AML-193 (cell line): ENCODE data around the gene MLXIPL.
"Not testable (repeated sequence)": the region's sequence is repeated elsewhere in the genome, so short reads cannot be mapped to it uniquely, and the experiment has no call there.

Experiments used
- DNase-seq, 2 experiments: peaks; one replicate each; lab custom pipeline; 2025; lab: John Stamatoyannopoulos, UW

The MLXIPL gene

GRCh38 chr7:73623798-73624668 lies at the start of gene MLXIPL:
Gene MLXIPL (minus strand): TSS chr7:73624522. CDS start chr7:73624492, 30 bp downstream.
- no peak for DNase-seq

- no peak for DNase-seq
Observed at GRCh38 chr7:73671857-73672445, 47.6 kb upstream of the MLXIPL start.

GRCh38 chr7:73671322-73671661 lies 47.0 kb upstream of the MLXIPL start:
- no peak for DNase-seq

GRCh38 chr7:73669858-73670385 lies 45.6 kb upstream of the MLXIPL start:
- DNase-seq: no peak

- no peak for DNase-seq
Observed at GRCh38 chr7:73669288-73669701, 45.0 kb upstream of the MLXIPL start.

GRCh38 chr7:73668886-73669230 lies 44.5 kb upstream of the MLXIPL start:
- DNase-seq: no peak

GRCh38 chr7:73668103-73668885 lies 44.0 kb upstream of the MLXIPL start:
- DNase-seq: no peak

GRCh38 chr7:73667344-73668102 lies 43.2 kb upstream of the MLXIPL start, which contains the start of gene VPS37D:
Gene VPS37D (plus strand): TSS chr7:73667831. CDS start chr7:73667959, 128 bp downstream.
- DNase-seq: peak; percentile 51 to 71

GRCh38 chr7:73663033-73663432 lies 38.7 kb upstream of the MLXIPL start:
- DNase-seq: no peak

- not testable (repeated sequence) for DNase-seq
Observed at GRCh38 chr7:73660594-73660993, 36.3 kb upstream of the MLXIPL start.

- no peak for DNase-seq
Observed at GRCh38 chr7:73659983-73660382, 35.7 kb upstream of the MLXIPL start.

- not testable (repeated sequence) for DNase-seq
Observed at GRCh38 chr7:73655309-73655708, 31.0 kb upstream of the MLXIPL start.

GRCh38 chr7:73652541-73652949 lies 28.2 kb upstream of the MLXIPL start:
- no peak for DNase-seq

GRCh38 chr7:73650524-73650923 lies 26.2 kb upstream of the MLXIPL start:
- DNase-seq: no peak

GRCh38 chr7:73649576-73649975 lies 25.3 kb upstream of the MLXIPL start:
- no peak for DNase-seq

- no peak for DNase-seq
Observed at GRCh38 chr7:73648593-73649332, 24.4 kb upstream of the MLXIPL start.

GRCh38 chr7:73647725-73648592 lies 23.6 kb upstream of the MLXIPL start:
- DNase-seq: no peak

- no peak for DNase-seq
Observed at GRCh38 chr7:73646785-73647724, 22.7 kb upstream of the MLXIPL start.
